ENCODE measurements around the gene SMIM5.
"Not testable (repeated sequence)": the region's sequence is repeated elsewhere in the genome, so short reads cannot be mapped to it uniquely, and the experiment has no call there.

The SMIM5 gene

GRCh38 chr17:75633486-75634375, 497 bp downstream of the SMIM5 start:
- Histone ChIP-seq H3K9ac (ENCODE audit: low read length in 5 of 5) (peak overlapping the region in 2 of 5 donors; percentile 31 to 59), H3K27ac (ENCODE audit: low read depth, low read length) (peak overlapping the region; percentile 41), H3K4me3 (ENCODE audit: low read depth in 1 of 5, low read length in 5 of 5) (peak overlapping the region in 4 of 5 donors; percentile 6 to 43 (median 17)), H3K27me3 (ENCODE audit: control insufficient read depth in 5 of 5, insufficient read depth in 4 of 5, low read length in 5 of 5) (no peaks in the 10 kb centered on the region), H3K9me3 (ENCODE audit: control insufficient read depth in 5 of 5, low read length in 5 of 5) (no peaks in the 10 kb centered on the region), H3K36me3 (ENCODE audit: control insufficient read depth in 5 of 5, insufficient read depth in 5 of 5, low read length in 5 of 5) (peaks cover 0 to 39% (median 16%) of the 10 kb centered on the region in 5 donors), H3K4me1 (ENCODE audit: control insufficient read depth in 5 of 5, insufficient read depth in 5 of 5, low read length in 5 of 5) (peaks cover 2 to 20% (median 19%) of the 10 kb centered on the region in 5 donors)

GRCh38 chr17:75634376-75634740, 1.1 kb downstream of the SMIM5 start:
- Histone ChIP-seq H3K36me3 (ENCODE audit: control insufficient read depth in 5 of 5, insufficient read depth in 5 of 5, low read length in 5 of 5) (peaks cover 0 to 45% (median 16%) of the 10 kb centered on the region in 5 donors), H3K27ac (ENCODE audit: low read depth, low read length) (no peak overlapping the region), H3K27me3 (ENCODE audit: control insufficient read depth in 5 of 5, insufficient read depth in 4 of 5, low read length in 5 of 5) (no peaks in the 10 kb centered on the region), H3K9me3 (ENCODE audit: control insufficient read depth in 5 of 5, low read length in 5 of 5) (no peaks in the 10 kb centered on the region), H3K4me3 (ENCODE audit: low read depth in 1 of 5, low read length in 5 of 5) (no peak overlapping the region), H3K9ac (ENCODE audit: low read length in 5 of 5) (no peak overlapping the region), H3K4me1 (ENCODE audit: control insufficient read depth in 5 of 5, insufficient read depth in 5 of 5, low read length in 5 of 5) (peaks cover 2 to 20% (median 19%) of the 10 kb centered on the region in 5 donors)

GRCh38 chr17:75634754-75635609, 1.7 kb downstream of the SMIM5 start:
- Histone ChIP-seq H3K4me1 (ENCODE audit: control insufficient read depth in 5 of 5, insufficient read depth in 5 of 5, low read length in 5 of 5) (peaks cover 2 to 20% (median 19%) of the 10 kb centered on the region in 5 donors), H3K9me3 (ENCODE audit: control insufficient read depth in 5 of 5, low read length in 5 of 5) (no peaks in the 10 kb centered on the region), H3K4me3 (ENCODE audit: low read depth in 1 of 5, low read length in 5 of 5) (no peak overlapping the region), H3K27ac (ENCODE audit: low read depth, low read length) (no peak overlapping the region), H3K9ac (ENCODE audit: low read length in 5 of 5) (no peak overlapping the region), H3K27me3 (ENCODE audit: control insufficient read depth in 5 of 5, insufficient read depth in 4 of 5, low read length in 5 of 5) (no peaks in the 10 kb centered on the region), H3K36me3 (ENCODE audit: control insufficient read depth in 5 of 5, insufficient read depth in 5 of 5, low read length in 5 of 5) (peaks cover 0 to 44% (median 19%) of the 10 kb centered on the region in 5 donors)

- H3K27ac ChIP-seq (ENCODE audit: low read depth, low read length), result no peak overlapping the region
- H3K9ac ChIP-seq (ENCODE audit: low read length in 5 of 5), result no peak overlapping the region
- H3K4me1 ChIP-seq (ENCODE audit: control insufficient read depth in 5 of 5, insufficient read depth in 5 of 5, low read length in 5 of 5), result peaks cover 2 to 20% (median 19%) of the 10 kb centered on the region in 5 donors
- H3K4me3 ChIP-seq (ENCODE audit: low read depth in 1 of 5, low read length in 5 of 5), result no peak overlapping the region
- H3K9me3 ChIP-seq (ENCODE audit: control insufficient read depth in 5 of 5, low read length in 5 of 5), result no peaks in the 10 kb centered on the region
- H3K36me3 ChIP-seq (ENCODE audit: control insufficient read depth in 5 of 5, insufficient read depth in 5 of 5, low read length in 5 of 5), result peaks cover 0 to 46% (median 20%) of the 10 kb centered on the region in 5 donors
- H3K27me3 ChIP-seq (ENCODE audit: control insufficient read depth in 5 of 5, insufficient read depth in 4 of 5, low read length in 5 of 5), result no peaks in the 10 kb centered on the region
Observed at GRCh38 chr17:75635610-75636202, 2.5 kb downstream of the SMIM5 start.

GRCh38 chr17:75636381-75637142, 3.3 kb downstream of the SMIM5 start:
- Histone ChIP-seq H3K27ac (ENCODE audit: low read depth, low read length) (no peak overlapping the region), H3K9me3 (ENCODE audit: control insufficient read depth in 5 of 5, low read length in 5 of 5) (no peaks in the 10 kb centered on the region), H3K36me3 (ENCODE audit: control insufficient read depth in 5 of 5, insufficient read depth in 5 of 5, low read length in 5 of 5) (peaks cover 0 to 47% (median 23%) of the 10 kb centered on the region in 5 donors), H3K4me3 (ENCODE audit: low read depth in 1 of 5, low read length in 5 of 5) (no peak overlapping the region), H3K4me1 (ENCODE audit: control insufficient read depth in 5 of 5, insufficient read depth in 5 of 5, low read length in 5 of 5) (peaks cover 2 to 20% (median 19%) of the 10 kb centered on the region in 5 donors), H3K27me3 (ENCODE audit: control insufficient read depth in 5 of 5, insufficient read depth in 4 of 5, low read length in 5 of 5) (no peaks in the 10 kb centered on the region), H3K9ac (ENCODE audit: low read length in 5 of 5) (no peak overlapping the region)

GRCh38 chr17:75637143-75637538, 3.9 kb downstream of the SMIM5 start:
- Histone ChIP-seq H3K9ac (ENCODE audit: low read length in 5 of 5) (no peak overlapping the region), H3K27ac (ENCODE audit: low read depth, low read length) (no peak overlapping the region), H3K4me3 (ENCODE audit: low read depth in 1 of 5, low read length in 5 of 5) (no peak overlapping the region), H3K4me1 (ENCODE audit: control insufficient read depth in 5 of 5, insufficient read depth in 5 of 5, low read length in 5 of 5) (peaks cover 2 to 20% (median 19%) of the 10 kb centered on the region in 5 donors), H3K9me3 (ENCODE audit: control insufficient read depth in 5 of 5, low read length in 5 of 5) (no peaks in the 10 kb centered on the region), H3K27me3 (ENCODE audit: control insufficient read depth in 5 of 5, insufficient read depth in 4 of 5, low read length in 5 of 5) (no peaks in the 10 kb centered on the region), H3K36me3 (ENCODE audit: control insufficient read depth in 5 of 5, insufficient read depth in 5 of 5, low read length in 5 of 5) (peaks cover 0 to 44% (median 26%) of the 10 kb centered on the region in 5 donors)

GRCh38 chr17:75637551-75637950, 4.3 kb downstream of the SMIM5 start:
- H3K27ac ChIP-seq (ENCODE audit: low read depth, low read length), result no peak overlapping the region
- peaks cover 2 to 20% (median 19%) of the 10 kb centered on the region in 5 donors for H3K4me1 ChIP-seq (ENCODE audit: control insufficient read depth in 5 of 5, insufficient read depth in 5 of 5, low read length in 5 of 5)
- no peaks in the 10 kb centered on the region for H3K9me3 ChIP-seq (ENCODE audit: control insufficient read depth in 5 of 5, low read length in 5 of 5)
- no peaks in the 10 kb centered on the region for H3K27me3 ChIP-seq (ENCODE audit: control insufficient read depth in 5 of 5, insufficient read depth in 4 of 5, low read length in 5 of 5)
- no peak overlapping the region for H3K4me3 ChIP-seq (ENCODE audit: low read depth in 1 of 5, low read length in 5 of 5)
- no peak overlapping the region for H3K9ac ChIP-seq (ENCODE audit: low read length in 5 of 5)
- H3K36me3 ChIP-seq (ENCODE audit: control insufficient read depth in 5 of 5, insufficient read depth in 5 of 5, low read length in 5 of 5), result peaks cover 0 to 45% (median 26%) of the 10 kb centered on the region in 5 donors

GRCh38 chr17:75638039-75638438, 4.8 kb downstream of the SMIM5 start:
- not testable (repeated sequence) for H3K9me3 ChIP-seq (ENCODE audit: control insufficient read depth in 5 of 5, low read length in 5 of 5); H3K9ac ChIP-seq (ENCODE audit: low read length in 5 of 5); H3K4me3 ChIP-seq (ENCODE audit: low read depth in 1 of 5, low read length in 5 of 5); H3K27ac ChIP-seq (ENCODE audit: low read depth, low read length); H3K27me3 ChIP-seq (ENCODE audit: control insufficient read depth in 5 of 5, insufficient read depth in 4 of 5, low read length in 5 of 5)
- Histone ChIP-seq H3K36me3 (ENCODE audit: control insufficient read depth in 5 of 5, insufficient read depth in 5 of 5, low read length in 5 of 5) (peaks cover 0 to 50% (median 26%) of the 10 kb centered on the region in 5 donors), H3K4me1 (ENCODE audit: control insufficient read depth in 5 of 5, insufficient read depth in 5 of 5, low read length in 5 of 5) (peaks cover 2 to 16% (median 14%) of the 10 kb centered on the region in 5 donors)

- H3K27ac ChIP-seq (ENCODE audit: low read depth, low read length), result no peak overlapping the region
- no peaks in the 10 kb centered on the region for H3K9me3 ChIP-seq (ENCODE audit: control insufficient read depth in 5 of 5, low read length in 5 of 5)
- peaks cover 2 to 7% (median 5%) of the 10 kb centered on the region in 5 donors for H3K4me1 ChIP-seq (ENCODE audit: control insufficient read depth in 5 of 5, insufficient read depth in 5 of 5, low read length in 5 of 5)
- H3K27me3 ChIP-seq (ENCODE audit: control insufficient read depth in 5 of 5, insufficient read depth in 4 of 5, low read length in 5 of 5), result no peaks in the 10 kb centered on the region
- H3K9ac ChIP-seq (ENCODE audit: low read length in 5 of 5), result no peak overlapping the region
- H3K36me3 ChIP-seq (ENCODE audit: control insufficient read depth in 5 of 5, insufficient read depth in 5 of 5, low read length in 5 of 5), result peaks cover 0 to 57% (median 32%) of the 10 kb centered on the region in 5 donors
- no peak overlapping the region for H3K4me3 ChIP-seq (ENCODE audit: low read depth in 1 of 5, low read length in 5 of 5)
Observed at GRCh38 chr17:75638893-75639292, 5.7 kb downstream of the SMIM5 start.
